Prostate gland (tissue), 2 donors: ENCODE results near the gene ZNF366.

Experiments used
- CTCF ChIP-seq, 4 experiments: fragments of 200-600 bp in 2 of 4; fragments of 450-650 bp in 2 of 4; sonication (generic) in 2 of 4; IDR thresholded peaks; 1 replicate in 3 of 4; 2 replicates in 1 of 4; pipeline ENCODE4 v1.5.1; 2016 to 2019; ENCODE audit warnings: antibody characterized with exemption in 4 of 4, mild to moderate bottlenecking in 2 of 4, moderate library complexity in 2 of 4
- POLR2A ChIP-seq: fragments of 450-650 bp; IDR thresholded peaks from one replicate; pipeline ENCODE4 v1.6.1; 2016; ENCODE audit warnings: antibody characterized with exemption, mild to moderate bottlenecking

GRCh38 chr5:72522607-72523006, 15.4 kb upstream of the ZNF366 start:
- TF ChIP-seq POLR2A = no peak
- no peak for TF ChIP-seq CTCF (IDR thresholded peaks at IDR 0.05)
